HEK293T (cell line): ENCODE data around the gene UBE2B.

ENCODE experiments used
- ARNT ChIP-seq: fragments of 450-650 bp; IDR thresholded peaks from 2 replicates; pipeline ENCODE4 v1.6.1; 2017; ENCODE audit warnings: mild to moderate bottlenecking
- BHLHE40 ChIP-seq: fragments of 450-650 bp; IDR thresholded peaks from 2 replicates; pipeline ENCODE4 v1.6.1; 2016; ENCODE audit warnings: mild to moderate bottlenecking, moderate library complexity, borderline replicate concordance
- CTBP1 ChIP-seq: fragments of 450-650 bp; IDR thresholded peaks from 2 replicates; pipeline ENCODE4 v1.6.1; 2016; ENCODE audit warnings: borderline replicate concordance
- ELF4 ChIP-seq: fragments of 450-650 bp; IDR thresholded peaks from 2 replicates; pipeline ENCODE4 v1.6.1; 2017; ENCODE audit warnings: antibody characterized with exemption
- FOXM1 ChIP-seq: fragments of 450-650 bp; IDR thresholded peaks from 2 replicates; pipeline ENCODE4 v1.6.1; 2017; ENCODE audit warnings: mild to moderate bottlenecking, borderline replicate concordance
- HDGF ChIP-seq: fragments of 450-650 bp; IDR thresholded peaks from 2 replicates; pipeline ENCODE4 v1.6.1; 2017; ENCODE audit warnings: antibody characterized with exemption, borderline replicate concordance
- L3MBTL2 ChIP-seq: fragments of 450-650 bp; conservative IDR thresholded peaks from 2 replicates; pipeline ENCODE4 v1.6.1; 2016; ENCODE audit warnings: mild to moderate bottlenecking
- LEF1 ChIP-seq: fragments of 450-650 bp; IDR thresholded peaks from 2 replicates; pipeline ENCODE4 v1.6.1; 2017; ENCODE audit warnings: mild to moderate bottlenecking, borderline replicate concordance
- NFRKB ChIP-seq: fragments of 450-650 bp; IDR thresholded peaks from 2 replicates; pipeline ENCODE4 v1.6.1; 2016; ENCODE audit warnings: mild to moderate bottlenecking, moderate library complexity
- SP1 ChIP-seq: fragments of 450-650 bp; IDR thresholded peaks from 2 replicates; pipeline ENCODE4 v1.6.1; 2017
- TARDBP ChIP-seq: fragments of 450-650 bp; IDR thresholded peaks from 2 replicates; pipeline ENCODE4 v1.6.1; 2016

DNA sequence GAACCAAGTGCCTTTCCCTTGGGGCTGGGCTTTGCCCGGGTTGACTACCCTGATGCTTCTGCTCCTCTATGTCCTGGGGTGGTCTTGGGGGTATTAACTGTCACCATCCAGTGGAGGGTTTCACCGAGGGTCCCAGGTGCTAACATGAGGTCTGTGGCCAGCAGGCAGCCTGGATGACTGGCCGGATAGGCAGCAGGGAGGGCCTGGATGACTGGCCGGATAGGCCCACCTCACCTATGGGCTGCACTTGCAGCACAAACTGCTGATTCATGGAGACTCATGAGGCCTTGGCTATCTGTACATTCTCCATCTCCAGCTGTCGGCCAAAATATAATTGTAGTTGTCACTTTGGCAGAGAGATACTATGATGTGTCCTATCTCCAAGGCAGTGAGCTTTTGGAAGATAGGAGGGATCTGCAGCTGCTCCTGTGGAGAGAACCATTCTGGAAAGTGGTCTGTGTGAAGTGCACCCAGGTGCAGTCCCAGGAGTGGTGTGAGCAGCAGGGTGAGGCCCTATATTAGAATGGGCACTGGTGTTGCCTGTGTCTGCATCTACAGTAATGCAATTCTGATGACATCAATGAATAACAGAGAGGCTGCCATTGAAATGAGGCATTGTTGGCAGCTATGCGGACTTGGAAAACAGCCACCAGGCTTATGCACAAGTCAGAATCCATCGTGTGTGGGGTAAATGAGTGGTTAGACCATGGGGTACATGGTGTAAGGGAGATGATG is 66.6 kb downstream of the UBE2B start:
- TF ChIP-seq FOXM1, result no peak
- TF ChIP-seq BHLHE40, result no peak
- TF ChIP-seq SP1, result no peak
- no peak for TF ChIP-seq NFRKB
- TF ChIP-seq ELF4, result no peak
- no peak for TF ChIP-seq CTBP1
- no peak for TF ChIP-seq ARNT
- TF ChIP-seq TARDBP, result no peak
- no peak for TF ChIP-seq LEF1
- no peak for TF ChIP-seq HDGF
- no peak for TF ChIP-seq L3MBTL2
